Sigmoid colon (tissue), 7 donors: ENCODE measurements around the gene KANK4. TPM values are rescaled to one million over a fixed set of nuclear protein-coding genes. Genes with fewer than 3 reads are reported as not detected.

Experiments
- DNase-seq: peaks from one replicate; pipeline ENCODE4 v3.0.0-alpha.2; 2019
- H3K27ac ChIP-seq, 4 donors: fragments of 200-600 bp; sonication (generic); one replicate each; pipeline ENCODE4 v1.5.1; 2016 to 2019; ENCODE audit warnings: mild to moderate bottlenecking in 1 of 4
- H3K27me3 ChIP-seq, 3 donors: fragments of 200-600 bp; sonication (generic); one replicate each; pipeline ENCODE4 v1.5.1; 2019; ENCODE audit warnings: mild to moderate bottlenecking in 1 of 3
- H3K36me3 ChIP-seq, 4 donors: fragments of 200-600 bp; sonication (generic); one replicate each; pipeline ENCODE4 v1.5.1; 2016 to 2019
- H3K4me1 ChIP-seq, 4 donors: fragments of 200-600 bp; sonication (generic); one replicate each; pipeline ENCODE4 v1.5.1; 2017 to 2019
- H3K4me3 ChIP-seq, 4 donors: fragments of 200-600 bp; sonication (generic); one replicate each; pipeline ENCODE4 v1.5.1; 2017 to 2019; ENCODE audit warnings: mild to moderate bottlenecking in 2 of 4, moderate library complexity in 1 of 4
- H3K9me3 ChIP-seq, 4 donors: fragments of 200-600 bp in 3 of 4; sonication (generic) in 3 of 4; one replicate each; pipeline versions ENCODE4 v1.5.1 to v1.6.1; 2013 to 2019
- CTCF ChIP-seq, 4 experiments: fragments of 450-650 bp in 3 of 4; fragments of 200-600 bp in 1 of 4; IDR thresholded peaks; one replicate each; pipeline ENCODE4 v1.5.1; 2016 to 2019; ENCODE audit warnings: antibody characterized with exemption in 4 of 4, mild to moderate bottlenecking in 3 of 4, moderate library complexity in 2 of 4
- EP300 ChIP-seq, 4 donors: sonication (generic); formaldehyde crosslinking; IDR thresholded peaks; one replicate each; pipeline ENCODE4 v1.6.1; 2017; ENCODE audit warnings: antibody characterized with exemption in 4 of 4
- POLR2A ChIP-seq, 2 donors: fragments of 450-650 bp; IDR thresholded peaks; one replicate each; pipeline ENCODE4 v1.6.1; 2016; ENCODE audit warnings: antibody characterized with exemption in 2 of 2, mild to moderate bottlenecking in 2 of 2, moderate library complexity in 2 of 2
- POLR2AphosphoS5 ChIP-seq, 4 donors: sonication (generic); formaldehyde crosslinking; IDR thresholded peaks; one replicate each; pipeline ENCODE4 v1.6.1; 2017; ENCODE audit warnings: antibody characterized with exemption in 4 of 4
- WGBS, 2 donors: extraction: QIAGEN DNeasy Blood & Tissue Kit; methylation state at CpG; one replicate each; pipeline ENCODE4 v1.1.7; 2013; 5-methylcytosine and 5-hydroxymethylcytosine counted together
- intact Hi-C: fragments of 100-400 bp; cut with DNase I; formaldehyde crosslinking; loops from one replicate; pipeline ENCODE4 v1.15.1; 2023
- polyA plus RNA-seq, 3 donors: library from polyadenylated mRNA; stranded (reverse); fragments of 200-250 nt; gene quantifications; one replicate each; pipeline ENCODE4 v1.2.3, GENCODE V29; 2013
- total RNA-seq, 4 donors: library from RNA; depleted of rRNA; stranded (reverse); fragments of >200 nt; gene quantifications; one replicate each; pipeline ENCODE4 v1.1.0, GENCODE V29; 2016
- donor health status: healthy with polysubstance abuse.
- donor health status: Bipolar disorder and iron deficiency.
- donor health status: healthy.

KANK4 gene
- total and polyA plus RNA-seq, 7 donors: 0.60 to 2.4 (median 1.6) TPM; not detected in 1

GRCh38 chr1:62268315-62268714 lies 50.9 kb downstream of the KANK4 start:
- TF ChIP-seq EP300 (IDR thresholded peaks at IDR 0.05): no peak
- no peak for TF ChIP-seq POLR2A (IDR thresholded peaks at IDR 0.05)
- no peak for TF ChIP-seq POLR2AphosphoS5 (IDR thresholded peaks at IDR 0.05)
- TF ChIP-seq CTCF (IDR thresholded peaks at IDR 0.05): no peak
- Histone ChIP-seq H3K9me3 (no peaks in the 10 kb centered on the region), H3K27ac (no peak overlapping the region), H3K27me3 (no peaks in the 10 kb centered on the region), H3K4me3 (no peak overlapping the region), H3K4me1 (no peaks in the 10 kb centered on the region), H3K36me3 (no peaks in the 10 kb centered on the region)
- 93 to 94% methylated on average over 8 of the region's 8 CpGs for WGBS, 2 donors
- DNase-seq: no peak
- intact Hi-C loops: no loop called here

DNA sequence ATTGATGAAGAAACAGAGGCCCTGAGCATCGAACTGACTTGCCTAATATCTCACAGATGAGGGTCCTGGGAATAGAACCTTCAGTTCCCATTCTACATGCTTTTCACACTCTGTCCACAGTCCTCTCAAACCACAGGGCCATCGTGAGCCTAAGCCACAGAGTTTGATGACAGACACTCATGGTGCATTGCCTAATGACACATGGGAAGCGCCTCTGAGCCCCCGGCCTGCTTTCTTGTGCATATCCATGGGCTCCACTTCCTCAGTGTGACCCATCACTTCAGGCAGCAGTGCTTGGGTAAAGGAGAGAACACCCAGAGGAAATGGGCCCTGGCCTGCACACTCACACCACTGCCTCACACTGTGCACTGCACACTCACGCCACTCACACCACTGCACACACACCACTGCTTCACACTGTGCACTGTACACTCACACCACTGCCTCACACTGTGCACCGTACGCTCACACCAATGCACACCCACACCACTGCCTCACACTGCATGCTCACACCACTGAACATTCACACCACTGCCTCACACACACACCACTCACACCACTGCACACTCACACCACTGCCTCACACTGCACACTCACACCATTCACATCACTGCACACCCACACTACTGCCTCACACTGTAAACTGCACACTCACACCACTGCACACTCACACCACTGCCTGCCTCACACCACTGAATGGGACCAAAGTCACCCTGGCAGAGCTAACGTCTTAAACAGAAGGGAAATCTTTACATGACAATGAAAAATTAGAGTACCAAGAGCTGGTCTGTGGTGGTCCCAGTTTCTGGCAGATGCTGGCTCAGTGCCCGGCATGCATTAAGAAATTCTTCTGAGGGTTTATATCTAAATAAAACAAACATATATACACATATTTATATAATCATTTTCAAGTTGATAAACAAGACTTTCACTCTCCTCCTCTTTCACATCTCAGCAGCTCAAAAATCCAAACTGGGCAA lies 53.0 kb downstream of the KANK4 start:
- intact Hi-C loops: no loop called here
- Histone ChIP-seq H3K27ac (no peak overlapping the region), H3K27me3 (no peaks in the 10 kb centered on the region), H3K4me1 (no peaks in the 10 kb centered on the region), H3K9me3 (no peaks in the 10 kb centered on the region), H3K4me3 (no peak overlapping the region), H3K36me3 (no peaks in the 10 kb centered on the region)
- DNase-seq: no peak
- TF ChIP-seq CTCF (IDR thresholded peaks at IDR 0.05) (no peak), POLR2AphosphoS5 (IDR thresholded peaks at IDR 0.05) (no peak), POLR2A (IDR thresholded peaks at IDR 0.05) (no peak), EP300 (IDR thresholded peaks at IDR 0.05) (no peak)
- 84 to 90% methylated on average over 9 of the region's 9 CpGs for WGBS, 2 donors

GRCh38 chr1:62263814-62264353 lies 55.4 kb downstream of the KANK4 start:
- no peaks in the 10 kb centered on the region for H3K36me3 ChIP-seq
- H3K27ac ChIP-seq: no peak overlapping the region
- no peaks in the 10 kb centered on the region for H3K27me3 ChIP-seq
- no peak for TF ChIP-seq CTCF (IDR thresholded peaks at IDR 0.05)
- no peak for TF ChIP-seq POLR2AphosphoS5 (IDR thresholded peaks at IDR 0.05)
- TF ChIP-seq POLR2A (IDR thresholded peaks at IDR 0.05): no peak
- no peak for TF ChIP-seq EP300 (IDR thresholded peaks at IDR 0.05)
- WGBS, 2 donors: 88 to 90% methylated on average over 13 of the region's 13 CpGs
- no peak overlapping the region for H3K4me3 ChIP-seq
- H3K4me1 ChIP-seq: no peaks in the 10 kb centered on the region
- intact Hi-C loops: no loop called here
- DNase-seq: no peak
- no peaks in the 10 kb centered on the region for H3K9me3 ChIP-seq

- H3K27me3 ChIP-seq: no peaks in the 10 kb centered on the region
- DNase-seq: no peak
- H3K4me3 ChIP-seq: no peak overlapping the region
- TF ChIP-seq POLR2AphosphoS5 (IDR thresholded peaks at IDR 0.05) (no peak), EP300 (IDR thresholded peaks at IDR 0.05) (no peak), POLR2A (IDR thresholded peaks at IDR 0.05) (no peak), CTCF (IDR thresholded peaks at IDR 0.05) (no peak)
- no peak overlapping the region for H3K27ac ChIP-seq
- no peaks in the 10 kb centered on the region for H3K36me3 ChIP-seq
- 63 to 81% methylated on average over 19 of the region's 19 CpGs for WGBS, 2 donors
- no peaks in the 10 kb centered on the region for H3K4me1 ChIP-seq
- intact Hi-C loops: no loop called here
- no peaks in the 10 kb centered on the region for H3K9me3 ChIP-seq
Observed at GRCh38 chr1:62263006-62263813, 56.0 kb downstream of the KANK4 start.
